Measurements from ENCODE around the gene SLC25A6.

GRCh38 chrX:1391707-1392375 lies at the start of gene SLC25A6:
- TF ChIP-seq POLR2A (IDR thresholded peaks at IDR 0.05; ENCODE audit: low read length) (no peak), POLR2AphosphoS2 (conservative IDR thresholded peaks at IDR 0.05; ENCODE audit: low read length) (no peak; the same call in 1 of the 2 replicates), ESRRA (IDR thresholded peaks at IDR 0.05; ENCODE audit: borderline replicate concordance, low read length) (no peak), CTCF (IDR thresholded peaks at IDR 0.05) (no peak), MYC (IDR thresholded peaks at IDR 0.05; ENCODE audit: borderline replicate concordance, low read length) (peak; percentile 72; the same call in 1 of the 2 replicates), GATA3 (IDR thresholded peaks at IDR 0.05; ENCODE audit: borderline replicate concordance) (peak; percentile 33; the same call in 1 of the 2 replicates), JUN (IDR thresholded peaks at IDR 0.05) (peak; percentile 94 to 97), MAX (IDR thresholded peaks at IDR 0.05) (peak; percentile 93), RFX5 (IDR thresholded peaks at IDR 0.05) (no peak), EP300 (IDR thresholded peaks at IDR 0.05) (no peak)
